IMR-90 (cell line): ENCODE measurements around the gene F5. TPM values are rescaled to one million over a fixed set of nuclear protein-coding genes. Genes with fewer than 3 reads are reported as not detected.

Source experiments
- ATAC-seq: fragments of 200-7000 bp; cut with Tn5 transposase; 2 replicates; pipeline ENCODE4 v1.9.1; 2020; ENCODE audit warnings: low read depth, mild to moderate bottlenecking, moderate library complexity
- BruUV-seq: library from RNA; stranded (reverse); fragments of 400-500 nt; replicated peaks from 2 replicates; lab custom pipeline; 2021; lab: Mats Ljungman, UMichigan
- CTCF ChIA-PET: fragments of 300-600 bp; formaldehyde crosslinking; extraction: SDS; loops from one replicate; lab custom pipeline; 2021; ENCODE audit warnings: antibody characterized with exemption; lab: Yijun Ruan, JAX
- POLR2A ChIA-PET: fragments of 300-600 bp; sonication (Branson Sonifier 250); formaldehyde crosslinking; loops from one replicate; lab custom pipeline; 2022; ENCODE audit warnings: antibody characterized with exemption; ENCODE audit not compliant: unreplicated experiment; lab: Charles Lee
- DNase-seq: peaks from one replicate; pipeline ENCODE4 v3.0.0; 2013
- H2AFZ ChIP-seq: replicated peaks from 2 replicates; pipeline ENCODE3; 2013; ENCODE audit warnings: low read length, mild to moderate bottlenecking; ENCODE audit not compliant: poor library complexity
- H2AK5ac ChIP-seq: 2 replicates; pipeline ENCODE4 v1.6.1; 2013; ENCODE audit warnings: low read depth, low read length, inconsistent platforms
- H2AK9ac ChIP-seq: replicated peaks from 2 replicates; pipeline ENCODE3; 2013; ENCODE audit warnings: mild to moderate bottlenecking, low read depth, low read length, moderate library complexity; ENCODE audit not compliant: poor library complexity
- H2BK120ac ChIP-seq: 2 replicates; pipeline ENCODE4 v1.6.1; 2013; ENCODE audit warnings: low read depth, low read length, inconsistent platforms
- H2BK15ac ChIP-seq: 3 replicates; pipeline ENCODE4 v1.6.1; 2013; ENCODE audit warnings: low read depth, low read length, inconsistent platforms
- H2BK20ac ChIP-seq: 2 replicates; pipeline ENCODE4 v1.6.1; 2013; ENCODE audit warnings: low read depth, mild to moderate bottlenecking, inconsistent platforms, low read length, moderate library complexity
- H2BK5ac ChIP-seq: 2 replicates; pipeline ENCODE4 v1.6.1; 2013; ENCODE audit warnings: mild to moderate bottlenecking, low read depth, low read length, inconsistent platforms; ENCODE audit not compliant: poor library complexity, severe bottlenecking
- H3K14ac ChIP-seq: replicated peaks from 2 replicates; pipeline ENCODE4 v1.6.1; 2013; ENCODE audit warnings: low read depth, low read length, inconsistent platforms
- H3K18ac ChIP-seq: 2 replicates; pipeline ENCODE4 v1.6.1; 2013; ENCODE audit warnings: low read depth, low read length, control low read depth
- H3K23ac ChIP-seq: 2 replicates; pipeline ENCODE4 v1.6.1; 2013; ENCODE audit warnings: low read depth, low read length, inconsistent platforms
- H3K27ac ChIP-seq: 2 replicates; pipeline ENCODE4 v1.5.1; 2013; ENCODE audit warnings: mild to moderate bottlenecking, control low read depth, low read length; ENCODE audit not compliant: insufficient read depth
- H3K27me3 ChIP-seq: 2 replicates; pipeline ENCODE4 v1.6.1; 2013; ENCODE audit warnings: low read length; ENCODE audit not compliant: control insufficient read depth, insufficient read depth
- H3K36me3 ChIP-seq: 2 replicates; pipeline ENCODE4 v1.6.1; 2013; ENCODE audit warnings: low read length, mixed read lengths; ENCODE audit not compliant: control insufficient read depth, insufficient read depth
- H3K4ac ChIP-seq: 2 replicates; pipeline ENCODE4 v1.6.1; 2013; ENCODE audit warnings: low read depth, low read length, inconsistent platforms
- H3K4me1 ChIP-seq: 2 replicates; pipeline ENCODE4 v1.6.1; 2013; ENCODE audit warnings: low read length, mixed read lengths; ENCODE audit not compliant: control insufficient read depth, insufficient read depth
- H3K4me2 ChIP-seq: 2 replicates; pipeline ENCODE4 v1.6.1; 2013; ENCODE audit warnings: low read depth, mild to moderate bottlenecking, control low read depth, low read length, moderate library complexity
- H3K4me3 ChIP-seq: 2 replicates; pipeline ENCODE4 v1.5.1; 2013; ENCODE audit warnings: low read depth, mild to moderate bottlenecking, control low read depth, low read length, moderate library complexity; ENCODE audit not compliant: insufficient read depth
- H3K56ac ChIP-seq: 2 replicates; pipeline ENCODE4 v1.6.1; 2013; ENCODE audit warnings: low read length, inconsistent platforms; ENCODE audit not compliant: insufficient read depth; ENCODE audit errors: extremely low read depth
- H3K79me1 ChIP-seq, 2 experiments: 2 replicates each; pipeline ENCODE4 v1.6.1; 2013; ENCODE audit warnings: low read length in 2 of 2, inconsistent platforms in 1 of 2, low read depth in 1 of 2
- H3K9ac ChIP-seq: 2 replicates; pipeline ENCODE4 v1.6.1; 2013; ENCODE audit warnings: low read depth, low read length, control low read depth
- H3K9me1 ChIP-seq: 2 replicates; pipeline ENCODE4 v1.6.1; 2013; ENCODE audit warnings: low read length, inconsistent platforms; ENCODE audit not compliant: insufficient read depth
- H3K9me3 ChIP-seq: 2 replicates; pipeline ENCODE4 v1.6.1; 2013; ENCODE audit warnings: low read length; ENCODE audit not compliant: control insufficient read depth, insufficient read depth
- H4K20me1 ChIP-seq: 2 replicates; pipeline ENCODE4 v1.6.1; 2013; ENCODE audit warnings: low read length, inconsistent platforms; ENCODE audit not compliant: insufficient read depth
- H4K5ac ChIP-seq: 2 replicates; pipeline ENCODE4 v1.6.1; 2013; ENCODE audit warnings: mild to moderate bottlenecking, low read depth, low read length, control low read depth
- H4K8ac ChIP-seq, 2 experiments: 2 replicates each; pipeline ENCODE4 v1.6.1; 2013; ENCODE audit warnings: low read depth in 2 of 2, low read length in 2 of 2, control low read depth in 1 of 2, inconsistent platforms in 1 of 2
- H4K91ac ChIP-seq: 2 replicates; pipeline ENCODE4 v1.6.1; 2013; ENCODE audit warnings: low read depth, low read length, inconsistent platforms; ENCODE audit not compliant: insufficient read depth
- BHLHE40 ChIP-seq: fragments of 150-350 bp; IDR thresholded peaks from 2 replicates; pipeline ENCODE4 v1.6.1; 2016; ENCODE audit warnings: mild to moderate bottlenecking, low read depth, low read length
- CEBPB ChIP-seq: IDR thresholded peaks from 2 replicates; pipeline ENCODE4 v1.6.1; 2012; ENCODE audit warnings: low read depth, low read length, improper control_type of control experiment
- CHD1 ChIP-seq: IDR thresholded peaks from 2 replicates; pipeline ENCODE4 v1.6.1; 2012; ENCODE audit warnings: low read depth, low read length, improper control_type of control experiment
- FOS ChIP-seq: fragments of 150-350 bp; IDR thresholded peaks from 2 replicates; pipeline ENCODE4 v1.6.1; 2016; ENCODE audit warnings: low read depth, low read length
- MAZ ChIP-seq: IDR thresholded peaks from 2 replicates; pipeline ENCODE4 v1.6.1; 2012; ENCODE audit warnings: low read depth, mild to moderate bottlenecking, low read length, improper control_type of control experiment, moderate library complexity, borderline replicate concordance
- MXI1 ChIP-seq: IDR thresholded peaks from 2 replicates; pipeline ENCODE4 v1.6.1; 2012; ENCODE audit warnings: low read depth, mild to moderate bottlenecking, low read length, moderate library complexity, borderline replicate concordance
- NFE2L2 ChIP-seq: fragments of 150-350 bp; IDR thresholded peaks from 2 replicates; pipeline ENCODE4 v1.6.1; 2016; ENCODE audit warnings: low read depth, mild to moderate bottlenecking, low read length
- POLR2A ChIP-seq: IDR thresholded peaks from 2 replicates; pipeline ENCODE4 v1.6.1; 2012; ENCODE audit warnings: mild to moderate bottlenecking, low read depth, low read length
- RAD21 ChIP-seq: IDR thresholded peaks from 2 replicates; pipeline ENCODE4 v1.6.1; 2012; ENCODE audit warnings: low read length, improper control_type of control experiment
- RCOR1 ChIP-seq: IDR thresholded peaks from 2 replicates; pipeline ENCODE4 v1.6.1; 2012; ENCODE audit warnings: mild to moderate bottlenecking, low read length, improper control_type of control experiment; ENCODE audit not compliant: insufficient replicate concordance
- SMC3 ChIP-seq: fragments of 150-350 bp; IDR thresholded peaks from 2 replicates; pipeline ENCODE4 v1.6.1; 2016; ENCODE audit warnings: low read depth, mild to moderate bottlenecking, antibody characterized with exemption, low read length, moderate library complexity
- USF2 ChIP-seq: fragments of 150-350 bp; IDR thresholded peaks from 2 replicates; pipeline ENCODE4 v1.6.1; 2017; ENCODE audit warnings: mild to moderate bottlenecking, antibody characterized with exemption, low read length, low read depth
- WGBS, 2 experiments: methylation state at CpG; one replicate each; pipeline versions ENCODE4 v1.1.5 to v1.1.7; 2013; ENCODE audit warnings: missing lambda C conversion rate in 2 of 2; ENCODE audit not compliant: insufficient read length in 1 of 2; ENCODE audit errors: extremely low coverage in 2 of 2; 5-methylcytosine and 5-hydroxymethylcytosine counted together
- dilution Hi-C: fragments of 300-500 bp; cut with HindIII; formaldehyde crosslinking; loops from one replicate; pipeline ENCODE4 v1.14.3; 2018; ENCODE audit warnings: low sequenced_read_pairs; ENCODE audit not compliant: unreplicated experiment
- in situ Hi-C: fragments of 300-500 bp; cut with MboI; formaldehyde crosslinking; loops from 3 replicates; pipeline ENCODE4 v1.14.3; 2019; ENCODE audit warnings: low sequenced_read_pairs, inconsistent platforms, mixed read lengths
- intact Hi-C: fragments of 100-400 bp; cut with micrococcal nuclease; formaldehyde crosslinking; loops from 2 replicates; pipeline ENCODE4 v1.10.0; 2022
- polyA plus RNA-seq, 3 experiments: library from polyadenylated mRNA; depleted of rRNA; stranded (reverse); fragments of >200 nt; gene quantifications; 2 replicates each; pipeline ENCODE4 v1.2.3, GENCODE V29; 2012; ENCODE audit warnings: low replicate concordance in 1 of 3
- total RNA-seq: library from RNA; depleted of rRNA; stranded (reverse); fragments of >200 nt; gene quantifications from 2 replicates; pipeline ENCODE4 v1.2.3, GENCODE V29; 2012
- TF ChIP-seq, protein P1 (sequence below): conservative IDR thresholded peaks from 2 replicates; pipeline ENCODE4 v1.5.1; 2012; ENCODE audit warnings: mild to moderate bottlenecking, low read depth, low read length, improper control_type of control experiment
- TF ChIP-seq, protein P2 (sequence below): fragments of 150-350 bp; IDR thresholded peaks from 2 replicates; pipeline ENCODE4 v1.6.1; 2016; ENCODE audit warnings: low read depth, mild to moderate bottlenecking, low read length, moderate library complexity, borderline replicate concordance

Gene F5
- total and polyA plus RNA-seq, 2 of the 4 experiments (the other 2 are of a cell fraction) = not detected

DNA sequence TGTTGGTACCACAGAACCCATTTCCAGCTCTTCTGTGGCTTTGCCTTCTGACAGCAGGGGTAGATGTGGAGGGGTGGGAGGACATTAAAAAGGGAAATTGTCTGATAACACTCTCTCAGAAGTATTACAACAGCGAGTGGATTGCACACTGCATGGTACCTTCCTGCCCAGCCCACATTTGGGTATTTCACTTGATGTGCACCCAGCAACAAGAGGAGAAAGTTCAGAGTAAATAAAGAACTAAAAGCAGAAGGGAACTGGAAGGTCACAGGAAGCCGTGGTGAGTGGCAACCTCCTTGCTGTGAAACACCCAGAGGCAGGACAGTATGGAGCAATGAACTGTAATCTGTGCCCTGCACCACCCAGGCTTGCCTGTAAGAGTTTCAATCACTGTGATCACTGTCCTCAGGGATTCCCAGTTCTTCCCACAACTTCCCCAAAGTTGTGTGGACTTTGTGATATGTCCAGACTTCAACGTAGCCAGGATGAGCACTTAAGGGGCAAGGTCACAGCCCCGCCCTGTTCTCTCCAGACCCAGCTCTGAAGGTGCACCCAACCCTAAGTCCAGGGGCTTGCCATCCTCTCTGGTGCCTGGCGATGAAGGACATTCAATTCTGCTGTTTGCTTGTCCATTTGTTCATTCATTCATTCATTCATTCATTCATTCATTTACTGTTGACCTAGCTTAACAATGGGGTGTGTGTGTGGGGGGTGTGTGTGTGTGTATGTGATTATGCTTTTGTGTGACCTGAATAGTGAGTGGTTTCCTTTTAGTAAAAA, 18.7 kb upstream of the F5 start:
- H3K56ac ChIP-seq = no peak overlapping the region
- H3K9ac ChIP-seq = no peak overlapping the region
- H2AFZ ChIP-seq = no peak overlapping the region
- no peak overlapping the region for H2BK15ac ChIP-seq
- H3K23ac ChIP-seq = no peak overlapping the region
- H4K8ac ChIP-seq = no peak overlapping the region
- 13% methylated on average over 3 of the region's 5 CpGs; no CpG with 5 or more reads in 1 of the 2 experiments for WGBS, 2 experiments
- no peaks in the 10 kb centered on the region for H4K20me1 ChIP-seq
- H2BK5ac ChIP-seq = no peak overlapping the region
- H3K4me2 ChIP-seq = no peak overlapping the region
- H3K18ac ChIP-seq = no peak overlapping the region
- intact Hi-C loops (no loop called here), in situ Hi-C loops (no loop called here), dilution Hi-C loops (no loop called here)
- ATAC-seq = no peak
- no peak for DNase-seq
- H2AK5ac ChIP-seq = no peak overlapping the region
- no peak overlapping the region for H3K14ac ChIP-seq
- H3K27ac ChIP-seq = no peak overlapping the region
- no TSS peak for BruUV-seq
- ChIA-PET POLR2A (no interaction called here), CTCF (no interaction called here)
- H2BK20ac ChIP-seq = no peak overlapping the region
- no peak for TF ChIP-seq RCOR1
- TF ChIP-seq RAD21 = no peak
- no peak for TF ChIP-seq SMC3
- no peak for TF ChIP-seq BHLHE40
- TF ChIP-seq CEBPB = no peak
- no peak for TF ChIP-seq MAZ
- no peak for TF ChIP-seq POLR2A
- TF ChIP-seq USF2 = no peak
- TF ChIP-seq, protein P1, sequence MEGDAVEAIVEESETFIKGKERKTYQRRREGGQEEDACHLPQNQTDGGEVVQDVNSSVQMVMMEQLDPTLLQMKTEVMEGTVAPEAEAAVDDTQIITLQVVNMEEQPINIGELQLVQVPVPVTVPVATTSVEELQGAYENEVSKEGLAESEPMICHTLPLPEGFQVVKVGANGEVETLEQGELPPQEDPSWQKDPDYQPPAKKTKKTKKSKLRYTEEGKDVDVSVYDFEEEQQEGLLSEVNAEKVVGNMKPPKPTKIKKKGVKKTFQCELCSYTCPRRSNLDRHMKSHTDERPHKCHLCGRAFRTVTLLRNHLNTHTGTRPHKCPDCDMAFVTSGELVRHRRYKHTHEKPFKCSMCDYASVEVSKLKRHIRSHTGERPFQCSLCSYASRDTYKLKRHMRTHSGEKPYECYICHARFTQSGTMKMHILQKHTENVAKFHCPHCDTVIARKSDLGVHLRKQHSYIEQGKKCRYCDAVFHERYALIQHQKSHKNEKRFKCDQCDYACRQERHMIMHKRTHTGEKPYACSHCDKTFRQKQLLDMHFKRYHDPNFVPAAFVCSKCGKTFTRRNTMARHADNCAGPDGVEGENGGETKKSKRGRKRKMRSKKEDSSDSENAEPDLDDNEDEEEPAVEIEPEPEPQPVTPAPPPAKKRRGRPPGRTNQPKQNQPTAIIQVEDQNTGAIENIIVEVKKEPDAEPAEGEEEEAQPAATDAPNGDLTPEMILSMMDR = no peak
- TF ChIP-seq MXI1 = no peak
- TF ChIP-seq, protein P2, sequence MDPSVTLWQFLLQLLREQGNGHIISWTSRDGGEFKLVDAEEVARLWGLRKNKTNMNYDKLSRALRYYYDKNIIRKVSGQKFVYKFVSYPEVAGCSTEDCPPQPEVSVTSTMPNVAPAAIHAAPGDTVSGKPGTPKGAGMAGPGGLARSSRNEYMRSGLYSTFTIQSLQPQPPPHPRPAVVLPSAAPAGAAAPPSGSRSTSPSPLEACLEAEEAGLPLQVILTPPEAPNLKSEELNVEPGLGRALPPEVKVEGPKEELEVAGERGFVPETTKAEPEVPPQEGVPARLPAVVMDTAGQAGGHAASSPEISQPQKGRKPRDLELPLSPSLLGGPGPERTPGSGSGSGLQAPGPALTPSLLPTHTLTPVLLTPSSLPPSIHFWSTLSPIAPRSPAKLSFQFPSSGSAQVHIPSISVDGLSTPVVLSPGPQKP = no peak
- no peak for TF ChIP-seq FOS
- no peak for TF ChIP-seq NFE2L2
- TF ChIP-seq CHD1 = no peak
- no peaks in the 10 kb centered on the region for H3K36me3 ChIP-seq
- H3K79me1 ChIP-seq = no peaks in the 10 kb centered on the region
- no peak overlapping the region for H3K4me3 ChIP-seq
- H2AK9ac ChIP-seq = no peak overlapping the region
- no peaks in the 10 kb centered on the region for H3K4me1 ChIP-seq
- no peak overlapping the region for H4K91ac ChIP-seq
- no peaks in the 10 kb centered on the region for H3K9me1 ChIP-seq
- H2BK120ac ChIP-seq = no peak overlapping the region
- no peaks in the 10 kb centered on the region for H3K27me3 ChIP-seq
- H4K5ac ChIP-seq = no peak overlapping the region
- no peaks in the 10 kb centered on the region for H3K9me3 ChIP-seq
- H3K4ac ChIP-seq = no peak overlapping the region
